ENCODE data around the gene SF1.

GRCh38 chr11:64763526-64764039 lies 14.8 kb downstream of the SF1 start:
- no peak for TF ChIP-seq POLR2A (IDR thresholded peaks at IDR 0.05)
- no peak for TF ChIP-seq CTCF (IDR thresholded peaks at IDR 0.05)

Data from vagina (tissue), 2 donors.